ENCODE results near the gene ATE1.
"Not testable (repeated sequence)": the region's sequence is repeated elsewhere in the genome, so short reads cannot be mapped to it uniquely, and the experiment has no call there.

DNA sequence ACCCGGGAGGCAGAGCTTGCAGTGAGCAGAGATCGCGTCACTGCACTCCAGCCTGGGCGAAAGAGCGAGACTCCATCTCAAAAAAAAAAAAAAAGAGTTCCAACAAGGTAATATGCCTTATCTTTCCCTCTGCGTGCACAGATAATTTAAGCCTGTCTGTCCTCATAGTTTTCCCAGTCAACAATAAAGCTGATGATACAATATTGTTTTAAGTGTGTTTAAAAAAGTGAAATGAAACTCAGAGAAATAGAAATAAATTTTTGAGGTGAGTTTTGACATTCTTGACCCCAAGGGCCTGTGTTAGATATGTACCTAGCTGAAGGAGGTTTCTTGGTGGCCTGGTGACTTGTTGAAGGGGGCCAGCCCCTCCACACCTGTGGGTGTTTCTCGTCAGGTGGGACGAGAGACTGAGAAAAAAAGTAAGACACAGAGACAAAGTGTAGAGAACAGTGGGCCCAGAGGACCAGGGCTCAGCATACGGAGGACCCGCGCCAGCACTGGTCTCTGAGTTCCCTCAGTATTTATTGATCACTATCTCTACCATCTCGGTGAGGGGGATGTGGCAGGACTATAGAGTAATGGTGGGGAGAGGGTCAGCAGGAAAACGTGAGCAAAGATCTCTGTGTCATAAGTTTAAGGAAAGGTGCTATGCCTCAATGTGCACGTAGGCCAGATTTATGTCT, 1.9 kb upstream of the ATE1 start:
- not testable (repeated sequence) for TF ChIP-seq EP300, POLR2AphosphoS5 (IDR thresholded peaks at IDR 0.05)
- TF ChIP-seq, protein P1, sequence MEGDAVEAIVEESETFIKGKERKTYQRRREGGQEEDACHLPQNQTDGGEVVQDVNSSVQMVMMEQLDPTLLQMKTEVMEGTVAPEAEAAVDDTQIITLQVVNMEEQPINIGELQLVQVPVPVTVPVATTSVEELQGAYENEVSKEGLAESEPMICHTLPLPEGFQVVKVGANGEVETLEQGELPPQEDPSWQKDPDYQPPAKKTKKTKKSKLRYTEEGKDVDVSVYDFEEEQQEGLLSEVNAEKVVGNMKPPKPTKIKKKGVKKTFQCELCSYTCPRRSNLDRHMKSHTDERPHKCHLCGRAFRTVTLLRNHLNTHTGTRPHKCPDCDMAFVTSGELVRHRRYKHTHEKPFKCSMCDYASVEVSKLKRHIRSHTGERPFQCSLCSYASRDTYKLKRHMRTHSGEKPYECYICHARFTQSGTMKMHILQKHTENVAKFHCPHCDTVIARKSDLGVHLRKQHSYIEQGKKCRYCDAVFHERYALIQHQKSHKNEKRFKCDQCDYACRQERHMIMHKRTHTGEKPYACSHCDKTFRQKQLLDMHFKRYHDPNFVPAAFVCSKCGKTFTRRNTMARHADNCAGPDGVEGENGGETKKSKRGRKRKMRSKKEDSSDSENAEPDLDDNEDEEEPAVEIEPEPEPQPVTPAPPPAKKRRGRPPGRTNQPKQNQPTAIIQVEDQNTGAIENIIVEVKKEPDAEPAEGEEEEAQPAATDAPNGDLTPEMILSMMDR (IDR thresholded peaks at IDR 0.05), result not testable (repeated sequence)

Measured in sigmoid colon (tissue), 4 donors.